GM23338 (cell line): ENCODE data around the gene ZNF518B.

Experiments
- CTCF ChIP-seq, 2 experiments: fragments of 200-600 bp in 1 of 2; sonication (generic) in 1 of 2; conservative IDR thresholded peaks; 2 replicates each; pipeline versions ENCODE4 v1.5.1 to v1.6.1; 2016 to 2017; ENCODE audit warnings: antibody characterized with exemption in 2 of 2, low read depth in 2 of 2, mild to moderate bottlenecking in 2 of 2, moderate library complexity in 1 of 2
- ETS1 ChIP-seq: IDR thresholded peaks from 2 replicates; pipeline ENCODE4 v1.6.1; 2016; ENCODE audit warnings: antibody characterized with exemption
- EZH2 ChIP-seq: fragments of 200-600 bp; sonication (generic); IDR thresholded peaks from one replicate; pipeline ENCODE4 v1.8.0; 2017; ENCODE audit warnings: antibody characterized with exemption, mild to moderate bottlenecking, low read depth; ENCODE audit not compliant: unreplicated experiment

- no peak for TF ChIP-seq CTCF (conservative IDR thresholded peaks at IDR 0.05; ENCODE audit: low read depth in 2 of 2)
- TF ChIP-seq ETS1, result no peak
- no peak for TF ChIP-seq EZH2
Observed at GRCh38 chr4:10504570-10505179, 47.4 kb upstream of the ZNF518B start.
